Esophagus muscularis mucosa (tissue), 2 donors: ENCODE results near the gene PLEKHA8.

Experiments used
- POLR2A ChIP-seq: fragments of 450-650 bp; IDR thresholded peaks from one replicate; pipeline ENCODE4 v1.6.1; 2017; ENCODE audit warnings: antibody characterized with exemption, moderate library complexity, mild to moderate bottlenecking, low read depth
- POLR2AphosphoS5 ChIP-seq, 2 donors: sonication (generic); formaldehyde crosslinking; IDR thresholded peaks; one replicate each; pipeline ENCODE4 v1.6.1; 2017; ENCODE audit warnings: antibody characterized with exemption in 2 of 2

- TF ChIP-seq POLR2A (no peak), POLR2AphosphoS5 (IDR thresholded peaks at IDR 0.05) (no peak)
These were observed 434 bp upstream of the PLEKHA8 start for GRCh38 chr7:30027740-30028215.
